HFFc6 (cell line): ENCODE results near the gene SMIM24. TPM values are rescaled to one million over a fixed set of nuclear protein-coding genes. Genes with fewer than 3 reads are reported as not detected.
"Not testable (repeated sequence)": the region's sequence is repeated elsewhere in the genome, so short reads cannot be mapped to it uniquely, and the experiment has no call there.

ENCODE experiments used
- DNase-seq: peaks from one replicate; pipeline ENCODE4 v3.0.0-alpha.2; 2018
- H3K27ac Mint-ChIP-seq: 2 replicates; pipeline ENCODE4 v1.8.0; 2020; ENCODE audit warnings: mild to moderate bottlenecking, mixed read lengths
- H3K27me3 Mint-ChIP-seq: 2 replicates; pipeline ENCODE4 v1.8.0; 2021; ENCODE audit warnings: mild to moderate bottlenecking, moderate library complexity, mixed read lengths; ENCODE audit not compliant: insufficient read depth
- H3K36me3 Mint-ChIP-seq: 2 replicates; pipeline ENCODE4 v1.8.0; 2021; ENCODE audit warnings: low read depth, mixed read lengths
- H3K4me1 Mint-ChIP-seq: 2 replicates; pipeline ENCODE4 v1.8.0; 2020; ENCODE audit warnings: low read depth, mixed read lengths
- H3K4me3 Mint-ChIP-seq: 2 replicates; pipeline ENCODE4 v1.8.0; 2020; ENCODE audit warnings: mild to moderate bottlenecking, moderate library complexity, mixed read lengths
- H3K9me3 Mint-ChIP-seq: 2 replicates; pipeline ENCODE4 v1.8.0; 2020; ENCODE audit warnings: mild to moderate bottlenecking, mixed read lengths
- long read RNA-seq: library from polyadenylated mRNA; unstranded; transcript quantifications from one replicate; pipeline ENCODE4 v2.0.0, GENCODE V29; 2019
- total RNA-seq, 6 experiments: library from RNA; stranded (reverse); fragmentation: NEBNext Ultra II Directional; extraction: Animal tissue kit (Norgen Biotek cat#: 25700); gene quantifications; 2 replicates in 1 of 6; 3 replicates in 5 of 6; pipeline ENCODE4 v1.2.3, GENCODE V29; 2021
- TF ChIP-seq, protein P1 (sequence below): fragments of 200-600 bp; sonication (generic); IDR thresholded peaks from 2 replicates; pipeline ENCODE4 v1.5.0; 2021; ENCODE audit warnings: antibody characterized with exemption, mild to moderate bottlenecking

Gene SMIM24
- not detected for total RNA-seq
- long read RNA-seq: 0 reads

DNA sequence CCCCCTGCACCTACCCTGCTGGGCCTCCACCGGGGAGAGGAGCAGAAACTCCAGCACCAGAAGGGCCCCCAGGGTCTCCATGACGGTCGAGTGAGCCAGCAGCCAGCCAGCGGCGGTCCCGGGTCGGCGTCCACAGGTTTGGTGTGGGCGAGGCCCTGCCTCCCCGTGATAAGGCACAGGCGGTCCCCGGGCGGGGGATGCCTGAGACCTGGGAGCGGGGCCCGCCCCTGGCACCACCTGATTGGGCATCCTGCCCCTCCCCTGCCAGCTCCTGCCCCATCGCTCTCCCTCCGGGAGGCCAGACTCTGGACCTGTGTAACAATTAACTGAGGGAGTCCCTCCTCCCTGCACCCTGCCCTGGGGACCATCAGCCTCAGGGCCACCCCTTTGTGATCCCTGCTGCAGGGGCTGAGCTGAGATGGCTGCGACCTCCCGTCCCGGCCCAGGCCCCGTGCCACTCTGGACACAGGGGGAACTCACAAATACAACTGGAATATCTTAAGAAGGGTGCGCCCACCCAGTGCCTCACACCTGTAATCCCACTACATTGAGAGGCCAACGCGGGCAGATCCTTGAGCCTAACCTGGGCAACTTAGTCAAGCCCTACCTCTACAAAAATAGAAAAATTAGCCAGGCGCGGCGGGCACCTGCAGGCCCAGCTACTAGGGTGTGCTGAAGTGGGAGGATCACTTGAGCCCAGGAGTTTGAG lies at the start of gene SMIM24:
Gene SMIM24, minus strand, starts transcription at position 143 of the 709 bp plus-strand sequence. Its CDS starts 62 bp downstream, at position 81.
- Mint-ChIP-seq H3K4me1 (no peaks in the 10 kb centered on the region), H3K27me3 (peaks cover 15% of the 10 kb centered on the region), H3K9me3 (no peaks in the 10 kb centered on the region), H3K27ac (no peak within 1 kb of the TSS), H3K4me3 (no peak within 1 kb of the TSS), H3K36me3 (no peaks in the 10 kb centered on the region)
- DNase-seq: no peak
- TF ChIP-seq, protein P1, sequence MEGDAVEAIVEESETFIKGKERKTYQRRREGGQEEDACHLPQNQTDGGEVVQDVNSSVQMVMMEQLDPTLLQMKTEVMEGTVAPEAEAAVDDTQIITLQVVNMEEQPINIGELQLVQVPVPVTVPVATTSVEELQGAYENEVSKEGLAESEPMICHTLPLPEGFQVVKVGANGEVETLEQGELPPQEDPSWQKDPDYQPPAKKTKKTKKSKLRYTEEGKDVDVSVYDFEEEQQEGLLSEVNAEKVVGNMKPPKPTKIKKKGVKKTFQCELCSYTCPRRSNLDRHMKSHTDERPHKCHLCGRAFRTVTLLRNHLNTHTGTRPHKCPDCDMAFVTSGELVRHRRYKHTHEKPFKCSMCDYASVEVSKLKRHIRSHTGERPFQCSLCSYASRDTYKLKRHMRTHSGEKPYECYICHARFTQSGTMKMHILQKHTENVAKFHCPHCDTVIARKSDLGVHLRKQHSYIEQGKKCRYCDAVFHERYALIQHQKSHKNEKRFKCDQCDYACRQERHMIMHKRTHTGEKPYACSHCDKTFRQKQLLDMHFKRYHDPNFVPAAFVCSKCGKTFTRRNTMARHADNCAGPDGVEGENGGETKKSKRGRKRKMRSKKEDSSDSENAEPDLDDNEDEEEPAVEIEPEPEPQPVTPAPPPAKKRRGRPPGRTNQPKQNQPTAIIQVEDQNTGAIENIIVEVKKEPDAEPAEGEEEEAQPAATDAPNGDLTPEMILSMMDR: no peak

DNA sequence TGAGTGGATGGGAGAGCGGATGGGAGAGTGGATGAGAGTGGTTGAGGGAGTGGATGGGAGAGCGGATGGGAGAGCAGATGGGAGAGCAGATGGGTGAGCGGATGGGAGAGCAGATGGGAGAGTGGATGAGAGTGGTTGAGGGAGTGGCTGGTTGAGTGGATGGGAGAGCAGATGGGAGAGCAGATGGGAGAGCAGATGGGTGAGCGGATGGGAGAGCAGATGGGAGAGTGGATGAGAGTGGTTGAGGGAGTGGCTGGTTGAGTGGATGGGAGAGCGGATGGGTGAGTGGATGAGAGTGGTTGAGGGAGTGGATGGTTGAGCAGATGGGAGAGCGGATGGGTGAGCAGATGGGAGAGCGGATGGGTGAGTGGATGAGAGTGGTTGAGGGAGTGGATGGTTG lies 49.0 kb upstream of the SMIM24 start:
- H3K9me3 Mint-ChIP-seq, H3K27ac Mint-ChIP-seq: not testable (repeated sequence)

DNA sequence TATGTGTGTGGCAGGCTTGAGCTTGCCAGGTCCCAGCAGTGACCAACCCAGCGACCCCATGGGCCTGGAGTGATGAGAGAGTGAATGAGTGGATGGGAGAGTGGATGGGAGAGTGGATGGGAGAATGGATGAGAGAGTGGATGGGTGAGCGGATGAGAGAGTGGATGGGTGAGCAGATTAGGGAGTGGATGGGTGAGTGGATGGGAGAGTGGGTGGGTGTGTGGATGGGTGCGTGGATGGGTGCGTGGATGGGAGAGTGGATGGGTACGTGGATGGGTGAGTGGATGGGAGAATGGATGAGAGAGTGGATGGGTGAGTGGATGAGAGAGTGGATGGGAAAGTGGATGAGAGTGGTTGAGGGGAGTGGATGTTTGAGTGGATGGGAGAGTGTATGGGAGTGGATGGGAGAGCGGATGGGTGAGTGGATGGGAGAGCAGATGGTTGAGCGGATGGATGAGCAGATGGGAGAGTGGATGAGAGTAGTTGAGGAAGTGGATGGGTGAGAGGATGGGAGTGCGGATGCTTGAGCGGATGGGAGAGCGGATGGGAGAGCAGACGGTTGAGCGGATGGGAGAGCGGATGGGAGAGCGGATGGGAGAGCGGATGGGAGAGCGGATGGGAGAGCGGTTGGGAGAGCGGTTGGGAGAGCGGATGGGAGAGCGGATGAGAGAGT lies 48.4 kb upstream of the SMIM24 start:
- Mint-ChIP-seq H3K27ac (no peak overlapping the region), H3K36me3 (peaks cover 5% of the 10 kb centered on the region; the same call in 1 of the 2 replicates), H3K4me3 (no peak overlapping the region), H3K9me3 (no peaks in the 10 kb centered on the region), H3K27me3 (no peaks in the 10 kb centered on the region), H3K4me1 (no peaks in the 10 kb centered on the region)
- DNase-seq: no peak
- TF ChIP-seq, protein P1: no peak

More for the DNA sequence above, 49.0 kb upstream of the SMIM24 start:
- not testable (repeated sequence) for H3K36me3 Mint-ChIP-seq, H3K4me1 Mint-ChIP-seq, DNase-seq, H3K4me3 Mint-ChIP-seq, H3K27me3 Mint-ChIP-seq

DNA sequence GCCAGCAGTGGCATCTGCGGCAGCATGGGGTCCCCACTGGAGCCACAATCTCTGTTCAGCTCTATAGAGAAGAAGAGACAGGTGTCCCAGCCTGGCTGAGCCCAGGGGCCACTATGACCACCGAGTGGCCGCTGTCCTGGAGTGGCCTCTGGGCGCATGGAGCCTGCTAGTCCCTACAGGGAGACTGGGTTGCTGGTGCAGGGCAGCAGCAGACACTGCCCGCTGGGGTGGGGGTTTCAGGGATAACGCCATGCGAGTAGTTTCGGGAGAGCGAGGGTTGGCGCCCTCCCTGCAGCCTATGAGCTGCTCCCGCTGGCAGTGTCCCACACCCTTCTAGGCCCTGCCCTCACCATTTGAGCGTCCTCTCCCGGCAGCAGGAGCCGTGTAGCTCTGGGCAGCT lies 47.8 kb upstream of the SMIM24 start:
- Mint-ChIP-seq H3K9me3 (no peaks in the 10 kb centered on the region), H3K27ac (no peak overlapping the region), H3K4me3 (no peak overlapping the region), H3K27me3 (no peaks in the 10 kb centered on the region), H3K36me3 (peaks cover 5% of the 10 kb centered on the region; the same call in 1 of the 2 replicates), H3K4me1 (no peaks in the 10 kb centered on the region)
- DNase-seq: no peak
- TF ChIP-seq, protein P1: no peak

DNA sequence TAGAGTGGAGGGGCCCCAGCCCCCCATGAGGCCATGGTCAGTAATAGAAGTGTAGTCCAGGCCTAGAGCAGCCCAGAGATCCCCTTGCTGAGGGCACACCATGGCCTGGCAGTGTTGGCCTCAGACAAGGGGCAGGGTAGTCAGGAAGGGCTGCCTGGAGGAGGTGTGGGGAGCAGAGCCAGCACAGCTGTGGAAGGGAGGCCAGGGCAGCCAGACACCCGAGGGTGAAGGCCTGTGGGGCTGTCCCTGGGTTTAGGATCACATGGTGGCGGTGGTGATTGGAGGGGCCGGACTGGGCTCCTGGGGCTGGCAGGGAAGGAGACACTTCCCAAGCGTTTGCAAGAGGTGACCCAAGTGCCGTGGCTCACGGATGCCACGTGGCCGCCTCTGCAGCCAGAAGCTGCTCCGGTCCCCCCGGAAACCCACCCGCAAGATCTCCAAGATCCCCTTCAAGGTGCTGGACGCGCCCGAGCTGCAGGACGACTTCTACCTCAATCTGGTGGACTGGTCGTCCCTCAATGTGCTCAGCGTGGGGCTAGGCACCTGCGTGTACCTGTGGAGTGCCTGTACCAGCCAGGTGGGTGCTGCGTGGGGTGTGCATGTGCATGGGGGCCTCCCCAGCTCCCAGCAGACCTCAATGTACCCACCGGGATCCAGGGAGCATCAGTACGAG lies 47.0 kb upstream of the SMIM24 start:
- H3K4me1 Mint-ChIP-seq: no peaks in the 10 kb centered on the region
- peaks cover 5% of the 10 kb centered on the region; the same call in 1 of the 2 replicates for H3K36me3 Mint-ChIP-seq
- H3K27me3 Mint-ChIP-seq: peaks cover under 1% of the 10 kb centered on the region; the same call in 1 of the 2 replicates
- TF ChIP-seq, protein P1: no peak
- no peaks in the 10 kb centered on the region for H3K9me3 Mint-ChIP-seq
- H3K4me3 Mint-ChIP-seq: no peak overlapping the region
- H3K27ac Mint-ChIP-seq: no peak overlapping the region
- no peak for DNase-seq
